ENCODE results near the gene TRMT11. TPM values are rescaled to one million over a fixed set of nuclear protein-coding genes. Genes with fewer than 3 reads are reported as not detected.

TRMT11 gene
- total RNA-seq = 10 to 100 TPM; 27.6 to 45.3 (median 36.4) TPM

DNA sequence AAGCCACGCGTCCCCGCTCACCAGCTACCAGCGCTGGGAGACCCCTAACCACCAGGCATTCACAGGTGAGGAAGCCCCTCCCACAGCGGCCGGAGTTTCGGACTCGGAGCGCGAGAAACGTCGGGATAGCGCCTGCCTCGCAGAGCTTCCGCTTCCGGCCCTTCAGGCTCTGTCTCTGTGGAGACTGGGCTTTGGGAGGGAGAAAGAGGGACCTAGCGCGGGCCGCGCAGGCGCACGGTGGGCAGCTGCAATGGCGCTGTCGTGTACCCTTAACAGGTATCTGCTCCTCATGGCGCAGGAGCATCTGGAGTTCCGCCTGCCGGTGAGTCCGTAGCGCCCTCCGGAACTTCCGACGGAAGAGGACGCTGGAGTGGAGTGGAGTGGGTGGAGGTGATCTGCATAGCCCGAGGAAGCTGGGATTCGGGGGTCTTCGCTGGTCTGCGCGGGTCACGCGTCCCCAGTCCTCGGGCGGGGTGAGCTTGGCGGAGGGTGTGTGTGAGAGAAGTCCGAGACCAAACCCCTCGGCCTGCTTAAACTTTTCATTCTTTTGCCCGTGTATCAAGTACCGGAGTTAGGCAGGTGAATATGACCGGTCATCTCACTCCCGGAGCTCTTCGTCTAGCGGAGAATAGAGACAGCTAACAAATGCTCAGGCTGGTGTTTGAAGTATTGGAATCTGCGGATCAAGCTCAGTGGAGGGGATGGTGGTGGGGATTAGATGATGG lies at the start of gene TRMT11:
TRMT11 (plus strand) TSS at position 240 of the 725 bp plus-strand sequence; CDS start at position 251, 11 bp downstream.
- Histone ChIP-seq H3K27ac (peak within 1 kb of the TSS; percentile 45 to 82 (median 69)), H3K36me3 (no peaks in the 10 kb centered on the region), H3K27me3 (no peaks in the 10 kb centered on the region), H3K9me3 (no peaks in the 10 kb centered on the region), H3K4me3 (replicated peaks in 1 of 3) (peak within 1 kb of the TSS; percentile 43 to 66 (median 62)), H3K4me1 (peaks cover 6 to 20% of the 10 kb centered on the region in 2 donors)
- intact Hi-C loops (cut with DNase I) = no loop called here
- DNase-seq = peak; percentile 93 to 96
- 0% methylated on average over 43 to 46 of the region's 52 CpGs for WGBS, 2 donors
- TF ChIP-seq POLR2A (IDR thresholded peaks at IDR 0.05) = peak in 1 of 2 donors; percentile 92
- TF ChIP-seq, protein P1, sequence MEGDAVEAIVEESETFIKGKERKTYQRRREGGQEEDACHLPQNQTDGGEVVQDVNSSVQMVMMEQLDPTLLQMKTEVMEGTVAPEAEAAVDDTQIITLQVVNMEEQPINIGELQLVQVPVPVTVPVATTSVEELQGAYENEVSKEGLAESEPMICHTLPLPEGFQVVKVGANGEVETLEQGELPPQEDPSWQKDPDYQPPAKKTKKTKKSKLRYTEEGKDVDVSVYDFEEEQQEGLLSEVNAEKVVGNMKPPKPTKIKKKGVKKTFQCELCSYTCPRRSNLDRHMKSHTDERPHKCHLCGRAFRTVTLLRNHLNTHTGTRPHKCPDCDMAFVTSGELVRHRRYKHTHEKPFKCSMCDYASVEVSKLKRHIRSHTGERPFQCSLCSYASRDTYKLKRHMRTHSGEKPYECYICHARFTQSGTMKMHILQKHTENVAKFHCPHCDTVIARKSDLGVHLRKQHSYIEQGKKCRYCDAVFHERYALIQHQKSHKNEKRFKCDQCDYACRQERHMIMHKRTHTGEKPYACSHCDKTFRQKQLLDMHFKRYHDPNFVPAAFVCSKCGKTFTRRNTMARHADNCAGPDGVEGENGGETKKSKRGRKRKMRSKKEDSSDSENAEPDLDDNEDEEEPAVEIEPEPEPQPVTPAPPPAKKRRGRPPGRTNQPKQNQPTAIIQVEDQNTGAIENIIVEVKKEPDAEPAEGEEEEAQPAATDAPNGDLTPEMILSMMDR (IDR thresholded peaks at IDR 0.05) = peak in 2 of 6 experiments; percentile 11 to 19

DNA sequence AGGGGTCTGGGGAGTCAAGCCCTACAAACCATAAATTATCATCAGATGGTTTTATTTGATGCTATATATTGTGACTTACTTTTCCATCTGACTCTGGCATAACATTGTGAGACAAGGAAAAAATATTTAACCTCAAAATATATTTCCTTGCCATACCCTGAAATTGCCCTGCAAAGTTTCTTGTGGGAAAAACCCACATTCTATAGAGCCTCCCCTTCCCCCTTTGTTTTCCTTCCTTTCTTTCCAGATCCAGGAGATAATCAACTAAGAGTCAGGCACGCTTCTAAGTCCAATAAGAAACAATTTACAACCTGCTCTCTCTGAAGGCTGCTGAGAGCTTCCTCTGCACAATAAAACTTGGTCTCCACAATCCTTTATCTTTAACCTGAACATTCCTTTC lies 47.3 kb upstream of the TRMT11 start:
- Histone ChIP-seq H3K4me3 (replicated peaks in 1 of 3) (no peak overlapping the region), H3K4me1 (peaks cover 2 to 7% of the 10 kb centered on the region in 2 donors), H3K9me3 (no peaks in the 10 kb centered on the region), H3K36me3 (no peaks in the 10 kb centered on the region), H3K27me3 (no peaks in the 10 kb centered on the region), H3K27ac (no peak overlapping the region)
- TF ChIP-seq, protein P1 (IDR thresholded peaks at IDR 0.05) = no peak
- no peak for TF ChIP-seq POLR2A (IDR thresholded peaks at IDR 0.05)
- WGBS, 2 donors = 76 to 82% methylated on average over 1 of the region's 1 CpG
- intact Hi-C loops (cut with DNase I) = no loop called here
- no peak for DNase-seq

DNA sequence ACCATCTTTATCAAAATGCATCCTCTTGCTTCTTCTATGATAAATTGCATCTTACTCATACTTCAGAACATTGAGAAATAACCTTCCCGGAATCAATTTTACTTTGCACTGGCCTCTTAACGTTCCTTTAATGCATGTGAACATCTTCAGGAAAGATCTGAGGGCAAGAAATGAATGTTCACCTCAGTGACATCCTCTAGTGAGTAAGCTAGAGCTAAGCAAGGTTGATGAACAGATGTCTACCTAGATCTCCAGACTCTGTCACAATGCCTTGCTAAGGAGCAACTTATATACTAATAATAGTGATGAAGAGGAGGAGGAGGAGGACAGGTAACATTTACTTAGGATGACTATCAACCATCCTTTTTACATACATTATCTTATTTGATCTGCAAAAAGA lies 46.5 kb upstream of the TRMT11 start:
- intact Hi-C loops (cut with DNase I) = no loop called here

DNA sequence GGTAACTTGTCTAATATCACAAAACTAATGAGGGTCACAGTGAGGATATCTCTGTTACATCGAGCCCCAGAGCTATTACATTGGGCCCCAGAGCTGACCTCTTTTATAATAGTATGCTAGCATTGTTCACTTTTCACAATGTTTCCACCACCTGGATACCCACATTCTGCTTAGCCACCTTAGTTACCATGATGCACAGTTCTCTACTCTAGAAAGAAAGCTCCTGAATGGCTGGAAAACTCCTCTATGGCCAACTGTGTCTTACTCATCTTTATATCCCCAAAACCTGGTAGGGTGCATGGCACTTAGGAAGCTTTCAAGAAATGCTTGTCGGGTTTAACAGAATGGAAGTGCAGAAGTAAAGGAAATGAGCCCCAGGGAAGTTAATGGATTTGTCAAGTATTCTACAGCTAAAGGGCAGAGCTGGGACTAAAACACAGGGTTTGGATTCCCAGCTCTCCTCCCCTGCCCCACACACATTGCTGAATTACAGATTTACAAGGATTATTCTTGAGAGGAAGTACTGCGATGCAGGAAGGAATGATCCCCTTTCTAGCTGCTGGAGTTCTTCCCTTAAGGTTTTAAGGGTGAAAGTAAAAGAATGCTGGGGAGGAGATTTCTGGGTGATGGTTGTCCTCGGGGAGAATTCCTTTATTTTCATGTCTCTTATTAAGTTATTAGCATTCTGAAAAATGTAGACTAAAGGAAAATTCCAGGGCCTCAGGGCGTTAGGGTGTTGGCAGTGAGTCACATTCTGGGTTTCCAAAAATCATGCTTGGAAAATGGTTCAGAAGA lies 45.9 kb upstream of the TRMT11 start:
- H3K9me3 ChIP-seq = no peaks in the 10 kb centered on the region
- peaks cover 15 to 21% of the 10 kb centered on the region in 2 donors for H3K4me1 ChIP-seq
- no peak overlapping the region for H3K27ac ChIP-seq
- no peaks in the 10 kb centered on the region for H3K36me3 ChIP-seq
- intact Hi-C loops (cut with DNase I) = no loop called here
- no peak for DNase-seq
- TF ChIP-seq, protein P1 (IDR thresholded peaks at IDR 0.05) = no peak
- no peak for TF ChIP-seq POLR2A (IDR thresholded peaks at IDR 0.05)
- H3K4me3 ChIP-seq (replicated peaks in 1 of 3) = no peak overlapping the region
- H3K27me3 ChIP-seq = no peaks in the 10 kb centered on the region
- 59 to 63% methylated on average over 5 of the region's 5 CpGs for WGBS, 2 donors

More for the DNA sequence above, 46.5 kb upstream of the TRMT11 start:
- H3K27ac ChIP-seq = no peak overlapping the region
- no peak for DNase-seq
- no peaks in the 10 kb centered on the region for H3K36me3 ChIP-seq
- no peaks in the 10 kb centered on the region for H3K9me3 ChIP-seq
- H3K4me3 ChIP-seq (replicated peaks in 1 of 3) = no peak overlapping the region
- no peaks in the 10 kb centered on the region for H3K27me3 ChIP-seq
- TF ChIP-seq POLR2A (IDR thresholded peaks at IDR 0.05) = no peak
- TF ChIP-seq, protein P1 (IDR thresholded peaks at IDR 0.05) = no peak
- H3K4me1 ChIP-seq = peaks cover 10 to 15% of the 10 kb centered on the region in 2 donors
- 78 to 80% methylated on average over 2 of the region's 2 CpGs for WGBS, 2 donors

All from thyroid gland (tissue), 4 donors.